Hematopoietic multipotent progenitor cell treated with erythropoietin and hydrocortisone succinate and interleukin-3 and kit ligand, for 4 days (in vitro differentiated cells): ENCODE data around the gene SLC4A1AP.
A peak's percentile ranks its signal among the peaks of the same experiment; 100 is the strongest.
"Not testable (repeated sequence)": the region's sequence is repeated elsewhere in the genome, so short reads cannot be mapped to it uniquely, and the experiment has no call there.

ENCODE experiments used
- DNase-seq: peaks from one replicate; pipeline ENCODE4 v3.0.0-alpha.2; 2015

The SLC4A1AP gene

DNA sequence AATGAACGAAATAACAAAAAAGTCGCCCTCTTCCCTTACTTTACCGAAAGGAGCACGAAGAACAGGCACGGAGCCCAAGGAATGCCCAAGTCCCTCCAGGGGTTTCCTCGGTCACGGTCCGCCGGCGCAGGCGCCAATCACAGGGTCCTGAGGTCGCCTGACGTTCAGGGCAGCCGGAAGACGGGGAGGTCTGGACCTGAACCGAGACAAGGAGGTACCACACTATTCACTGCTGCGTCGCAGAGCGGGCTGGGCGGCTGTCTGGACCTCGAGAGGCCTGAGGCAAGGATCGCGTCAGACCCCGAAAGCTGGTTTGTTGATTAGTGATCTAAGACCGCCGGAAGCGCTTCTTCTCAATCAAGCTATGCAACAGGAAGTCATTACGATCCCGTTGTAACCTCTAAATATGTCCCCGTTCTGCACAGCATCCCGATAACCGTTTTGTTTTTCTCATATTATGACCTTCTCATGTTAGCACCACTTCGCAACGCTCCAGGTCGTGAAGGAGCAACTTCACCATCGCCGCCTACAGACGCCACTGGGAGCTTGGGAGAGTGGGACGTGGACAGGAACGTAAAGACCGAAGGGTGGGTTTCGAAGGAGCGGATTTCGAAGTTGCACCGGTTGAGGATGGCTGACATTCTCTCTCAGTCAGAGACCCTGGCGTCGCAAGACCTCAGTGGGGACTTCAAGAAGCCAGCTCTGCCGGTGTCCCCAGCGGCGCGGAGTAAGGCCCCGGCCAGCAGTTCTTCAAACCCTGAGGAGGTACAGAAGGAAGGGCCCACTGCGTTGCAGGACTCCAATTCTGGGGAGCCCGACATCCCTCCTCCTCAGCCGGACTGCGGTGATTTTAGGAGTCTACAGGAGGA lies at the start of gene SLC4A1AP, which contains the start of gene SUPT7L:
SLC4A1AP (plus strand) TSS at position 605 of the 869 bp plus-strand sequence; CDS start at position 631, 26 bp downstream.
SUPT7L (minus strand) TSS at position 330 of the 869 bp plus-strand sequence. CDS start 1,422 bp downstream, outside the sequence.
- DNase-seq = peak; percentile 92

DNA sequence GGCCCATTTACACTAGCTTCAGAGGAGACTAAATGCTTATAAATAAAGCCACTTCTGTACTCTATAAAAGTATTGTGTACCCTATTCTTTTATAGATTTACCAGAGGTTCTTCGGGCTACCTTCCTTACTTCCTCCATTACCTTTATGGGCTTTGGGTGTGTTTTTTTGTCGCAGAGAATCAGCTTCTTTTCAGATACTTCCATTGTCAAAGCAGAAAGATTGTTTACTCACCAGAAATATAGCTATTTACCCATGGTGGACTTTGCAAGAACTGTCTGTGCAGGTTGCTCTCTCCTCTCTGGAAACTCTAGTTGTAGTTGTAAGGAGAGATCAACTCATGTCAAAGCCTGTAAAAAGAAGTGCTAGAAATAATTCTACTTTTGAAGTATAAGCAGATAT lies 49.7 kb upstream of the SLC4A1AP start:
- DNase-seq = no peak

- DNase-seq = no peak
Measured at GRCh38 chr2:27615316-27615715, 48.4 kb upstream of the SLC4A1AP start.

GRCh38 chr2:27621524-27621923 lies 42.2 kb upstream of the SLC4A1AP start:
- DNase-seq = no peak

GRCh38 chr2:27622921-27623384 lies 40.7 kb upstream of the SLC4A1AP start:
- DNase-seq = no peak

- DNase-seq = no peak
Measured at GRCh38 chr2:27624943-27625342, 38.7 kb upstream of the SLC4A1AP start.

GRCh38 chr2:27626323-27626722 lies 37.4 kb upstream of the SLC4A1AP start:
- DNase-seq = not testable (repeated sequence)

DNA sequence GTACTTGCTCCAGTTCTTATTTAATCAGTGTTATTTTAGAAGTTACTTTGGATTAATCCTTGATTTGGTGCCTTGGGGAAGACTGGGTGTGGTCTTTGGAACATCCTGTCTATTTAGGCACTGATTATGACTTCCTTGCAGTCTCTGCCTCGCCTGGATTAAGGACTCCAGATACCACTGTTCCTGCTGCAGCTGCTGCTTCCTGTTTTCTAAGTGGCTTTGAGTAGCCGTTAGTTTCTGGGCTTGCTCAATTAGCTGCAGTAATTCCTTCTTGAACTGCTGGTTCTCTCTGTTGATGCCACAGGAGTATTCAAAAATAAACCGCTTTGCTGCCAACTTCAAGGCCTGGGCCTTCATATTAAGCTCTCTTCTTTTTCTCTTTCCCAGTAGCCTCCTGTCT lies 36.8 kb upstream of the SLC4A1AP start:
- DNase-seq = peak; percentile 63

DNA sequence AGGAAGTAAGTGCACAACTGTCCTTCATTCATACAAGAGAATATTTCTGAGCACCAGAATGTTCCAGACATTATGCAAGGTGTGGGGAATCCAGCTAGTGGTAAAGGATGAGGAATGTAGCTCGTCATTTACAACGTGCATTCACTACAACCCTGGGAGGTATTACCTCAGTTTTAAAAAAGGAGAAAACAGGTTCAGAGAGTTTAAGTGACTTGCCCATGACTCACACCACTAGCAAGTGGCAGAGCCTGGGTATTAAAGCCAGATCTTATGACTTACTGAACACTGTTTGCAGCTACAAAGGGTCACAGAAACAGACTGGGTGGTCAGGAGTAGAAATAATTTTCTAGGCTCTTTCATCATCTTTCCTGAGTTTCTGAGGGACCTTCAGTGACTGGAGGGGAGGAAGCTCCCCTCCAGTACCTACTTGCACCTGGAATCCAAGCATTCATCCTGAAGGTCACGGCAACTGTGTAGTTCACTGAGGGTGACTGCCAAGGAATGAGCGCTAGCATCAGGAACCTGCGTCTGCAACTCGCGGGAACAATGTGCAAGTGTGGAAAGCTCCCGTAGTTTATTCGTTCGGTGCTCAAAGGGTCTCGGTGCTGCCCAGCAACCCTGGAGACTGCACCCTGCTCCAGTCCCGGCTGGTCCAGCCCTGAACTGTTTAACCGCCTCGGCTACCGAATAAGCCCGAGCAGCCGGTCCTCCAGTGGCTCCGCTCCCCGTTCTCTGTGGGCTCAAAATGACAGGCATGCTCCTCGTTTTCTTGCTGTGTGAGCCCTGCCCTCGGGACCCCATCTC lies 35.5 kb upstream of the SLC4A1AP start:
- DNase-seq = peak; percentile 44

- peak; percentile 98 for DNase-seq
Measured at GRCh38 chr2:27628767-27629709, 34.7 kb upstream of the SLC4A1AP start, which contains the start of the genes CCDC121 and GPN1. Gene CCDC121, minus strand, starts transcription at chr2:27629012. Its CDS starts 1,213 bp downstream, at chr2:27627799. Gene GPN1, plus strand, starts transcription at chr2:27629050. Its CDS starts 9 bp downstream, at chr2:27629059.

- not testable (repeated sequence) for DNase-seq
Measured at GRCh38 chr2:27630257-27630656, 33.4 kb upstream of the SLC4A1AP start.

- DNase-seq = no peak
Measured at GRCh38 chr2:27634291-27634690, 29.4 kb upstream of the SLC4A1AP start.

DNA sequence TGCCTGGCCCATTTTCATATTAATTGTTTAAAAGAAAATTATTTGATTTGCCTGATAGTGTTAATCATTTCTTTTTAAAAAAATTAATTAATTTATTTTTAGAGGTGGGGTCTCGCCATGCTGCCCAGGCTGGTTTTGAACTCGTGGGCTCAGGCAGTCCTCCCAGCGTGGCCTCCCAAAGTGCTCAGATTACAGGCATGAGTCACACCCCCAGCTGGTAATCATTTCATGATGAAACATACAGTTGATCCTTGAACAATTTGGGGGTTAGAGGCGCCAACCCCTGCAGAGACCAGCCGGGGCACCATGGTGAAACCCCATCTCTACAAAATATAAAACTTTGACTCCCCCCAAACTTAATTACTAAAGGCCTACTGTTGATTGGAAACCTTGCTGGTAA lies 26.9 kb upstream of the SLC4A1AP start:
- DNase-seq = no peak

- no peak for DNase-seq
Measured at GRCh38 chr2:27638037-27638637, 25.6 kb upstream of the SLC4A1AP start.

DNA sequence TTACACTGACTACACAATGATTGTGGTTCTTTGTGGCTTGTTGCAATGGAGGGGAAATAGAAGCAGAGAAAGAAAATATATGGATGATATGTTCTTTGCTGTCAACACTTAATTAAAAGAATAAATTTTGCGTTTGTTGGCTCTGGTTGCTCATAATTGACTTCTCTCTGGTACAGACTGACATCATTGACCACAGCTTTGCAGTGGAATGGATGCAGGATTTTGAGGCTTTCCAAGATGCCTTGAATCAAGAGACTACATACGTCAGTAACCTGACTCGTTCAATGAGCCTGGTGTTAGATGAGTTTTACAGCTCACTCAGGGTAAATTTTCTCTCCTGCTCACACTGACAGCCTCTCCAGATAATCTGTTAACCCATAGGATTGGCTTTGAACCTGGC lies 25.0 kb upstream of the SLC4A1AP start:
- DNase-seq = no peak

- DNase-seq = no peak
Measured at GRCh38 chr2:27640722-27641245, 22.9 kb upstream of the SLC4A1AP start.

DNA sequence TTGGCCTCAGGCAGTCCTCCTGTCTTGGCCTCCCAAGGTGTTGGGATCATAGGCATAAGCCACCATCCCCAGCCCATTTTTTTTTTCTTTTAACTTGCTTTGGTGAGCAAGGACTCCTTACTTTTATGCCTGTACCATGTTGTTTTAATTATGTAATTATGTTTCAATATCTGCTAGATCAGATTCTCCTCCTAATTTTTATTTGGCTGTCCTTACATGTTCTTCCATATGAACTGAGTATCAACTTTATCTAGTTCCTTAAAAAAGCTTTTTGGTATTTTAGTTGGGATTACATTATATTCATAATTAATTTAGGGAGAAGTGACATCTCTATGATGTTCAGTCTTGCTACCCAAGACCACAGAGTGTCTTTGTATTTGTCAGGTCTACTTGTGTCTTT lies 18.5 kb upstream of the SLC4A1AP start:
- DNase-seq = no peak

DNA sequence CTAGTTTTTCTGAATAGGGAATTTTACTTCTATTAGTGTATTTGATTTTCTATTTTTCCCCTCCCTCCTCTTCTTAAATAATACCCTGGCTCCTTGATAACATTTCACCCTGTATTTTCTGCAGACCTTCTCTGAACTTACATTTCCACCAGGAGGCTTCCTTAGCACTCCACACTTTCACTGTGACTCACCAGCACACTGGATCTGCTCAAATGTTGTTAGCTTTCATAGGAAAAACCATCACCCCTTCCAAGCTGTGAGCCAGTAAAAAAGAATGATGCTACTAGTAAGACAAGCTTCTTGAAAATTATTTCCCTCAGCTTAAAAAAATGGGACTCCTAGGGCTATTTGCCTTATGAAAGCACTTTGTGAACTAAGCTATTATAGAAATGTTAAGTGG lies 16.4 kb upstream of the SLC4A1AP start:
- DNase-seq = no peak

GRCh38 chr2:27647737-27648136 lies 16.0 kb upstream of the SLC4A1AP start:
- DNase-seq = no peak

DNA sequence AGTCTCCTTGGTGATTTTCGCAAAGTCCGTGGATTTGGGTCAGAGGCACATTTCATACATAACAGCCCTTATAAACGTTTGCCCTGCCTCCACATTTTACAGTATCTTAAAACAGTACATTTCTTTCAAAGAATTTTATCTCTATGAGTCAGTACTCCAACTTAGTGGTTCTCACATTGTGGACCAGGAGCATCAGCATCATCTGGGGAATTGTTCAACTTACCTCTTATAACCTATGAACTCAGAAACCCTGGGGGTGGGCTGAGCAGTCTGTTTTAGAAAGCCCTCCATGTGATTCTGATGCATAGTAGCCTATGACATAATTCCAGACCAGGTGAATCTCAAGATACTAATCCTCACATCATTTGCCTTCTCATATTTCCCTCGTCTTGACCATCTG lies 12.6 kb upstream of the SLC4A1AP start:
- DNase-seq = no peak

- no peak for DNase-seq
Measured at GRCh38 chr2:27652341-27652740, 11.3 kb upstream of the SLC4A1AP start.

DNA sequence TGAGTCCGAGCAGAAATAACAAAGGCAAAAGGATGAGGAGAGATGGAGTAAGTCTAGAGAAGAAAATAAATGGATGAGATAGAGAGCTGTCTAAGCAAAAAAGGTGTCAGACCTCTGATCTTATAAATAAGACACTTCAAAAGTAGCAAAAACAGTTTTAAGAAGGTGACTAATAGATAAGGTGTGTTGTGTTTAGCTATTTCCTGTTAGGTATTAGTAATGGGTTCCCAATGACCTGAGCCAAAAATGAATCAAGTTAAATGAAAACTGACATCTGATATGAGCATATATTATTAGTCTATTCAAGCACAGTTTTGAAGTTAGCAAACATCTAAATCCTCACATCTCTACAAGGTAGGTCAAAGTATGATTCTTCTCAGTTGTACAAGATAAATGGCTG lies 10.9 kb upstream of the SLC4A1AP start:
- no peak for DNase-seq
